Activated naive CD8-positive, alpha-beta T cell treated with anti-CD3 and anti-CD28 coated beads, Interleukin-2, amount 50 U/mL, for 16 hours (primary cell): ENCODE results near the gene GRWD1.
A peak's percentile ranks its signal among the peaks of the same experiment; 100 is the strongest.

Experiments
- DNase-seq: peaks from one replicate; pipeline ENCODE4 v3.0.0-alpha.2; 2020; ENCODE audit warnings: low read depth, low spot score

Gene GRWD1

DNA sequence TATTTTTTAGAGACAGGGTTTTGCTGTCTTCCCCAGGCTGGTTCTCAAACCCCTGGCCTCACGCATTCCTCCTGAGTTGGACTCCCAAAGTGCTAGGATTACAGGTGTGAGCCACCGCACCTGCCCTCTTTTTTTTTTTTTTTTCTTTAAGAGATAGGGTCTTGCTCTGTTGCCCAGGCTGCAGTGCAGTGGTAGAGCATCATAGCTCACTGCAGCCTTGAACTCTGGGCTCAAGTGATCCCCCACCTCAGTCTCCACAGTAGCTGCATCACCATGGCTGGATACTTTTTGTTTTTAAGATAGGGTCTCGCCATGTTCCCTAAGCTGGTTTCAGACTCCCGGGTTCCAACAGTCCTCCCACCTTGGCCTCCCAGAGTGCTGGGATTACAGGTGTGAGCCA, 11.1 kb downstream of the GRWD1 start:
- no peak for DNase-seq

DNA sequence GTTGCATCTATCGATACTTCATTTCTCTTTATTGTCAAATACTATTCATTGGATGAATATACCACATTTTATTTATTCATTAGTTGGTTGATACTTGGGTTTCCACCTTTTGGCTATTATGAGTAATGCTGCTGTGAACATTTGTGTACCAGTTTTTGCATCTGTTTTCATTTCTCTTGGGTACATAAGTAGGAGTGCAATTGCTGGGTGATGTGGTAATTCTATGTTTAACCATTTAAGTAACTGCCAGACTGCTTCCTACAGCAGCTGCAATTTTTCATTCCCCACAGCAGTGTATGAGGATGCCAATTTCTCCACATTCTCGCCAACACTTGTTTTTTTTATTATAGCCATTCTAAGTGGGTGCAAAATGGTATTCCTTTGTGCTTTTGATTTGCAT, 12.2 kb downstream of the GRWD1 start:
- DNase-seq: no peak

DNA sequence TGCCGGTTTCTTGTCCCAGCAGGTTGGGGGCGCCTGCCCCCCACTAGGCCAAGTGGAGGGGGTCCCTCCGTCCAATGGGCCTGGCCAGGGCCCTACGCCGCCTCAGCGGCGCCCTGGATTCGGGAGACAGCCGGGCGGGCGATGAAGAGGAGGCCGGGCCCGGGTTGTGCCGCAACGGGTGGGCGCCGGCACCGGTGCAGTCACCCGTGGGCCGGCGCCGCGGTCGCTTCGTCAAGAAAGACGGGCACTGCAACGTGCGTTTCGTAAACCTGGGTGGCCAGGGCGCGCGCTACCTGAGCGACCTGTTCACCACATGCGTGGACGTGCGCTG, 15.8 kb downstream of the GRWD1 start:
- DNase-seq: no peak

DNA sequence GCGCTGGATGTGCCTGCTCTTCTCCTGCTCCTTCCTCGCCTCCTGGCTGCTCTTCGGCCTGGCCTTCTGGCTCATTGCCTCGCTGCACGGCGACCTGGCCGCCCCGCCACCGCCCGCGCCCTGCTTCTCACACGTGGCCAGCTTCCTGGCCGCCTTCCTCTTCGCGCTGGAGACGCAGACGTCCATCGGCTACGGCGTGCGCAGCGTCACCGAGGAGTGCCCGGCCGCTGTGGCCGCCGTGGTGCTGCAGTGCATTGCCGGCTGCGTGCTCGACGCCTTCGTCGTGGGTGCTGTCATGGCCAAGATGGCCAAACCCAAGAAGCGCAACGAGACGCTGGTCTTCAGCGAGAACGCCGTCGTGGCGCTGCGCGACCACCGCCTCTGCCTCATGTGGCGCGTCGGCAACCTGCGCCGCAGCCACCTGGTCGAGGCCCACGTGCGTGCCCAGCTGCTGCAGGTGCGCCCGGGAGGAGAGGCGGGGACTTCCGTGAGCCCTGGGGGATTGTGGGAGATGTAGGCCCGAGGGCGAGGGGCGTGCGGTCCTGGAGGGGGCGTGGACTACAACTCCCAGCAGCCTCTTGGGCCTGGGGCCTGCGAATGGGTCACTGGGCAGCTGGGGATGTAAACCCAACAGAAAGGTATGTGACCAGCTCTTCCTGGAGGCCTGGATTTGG, 16.3 kb downstream of the GRWD1 start:
- DNase-seq: no peak

DNA sequence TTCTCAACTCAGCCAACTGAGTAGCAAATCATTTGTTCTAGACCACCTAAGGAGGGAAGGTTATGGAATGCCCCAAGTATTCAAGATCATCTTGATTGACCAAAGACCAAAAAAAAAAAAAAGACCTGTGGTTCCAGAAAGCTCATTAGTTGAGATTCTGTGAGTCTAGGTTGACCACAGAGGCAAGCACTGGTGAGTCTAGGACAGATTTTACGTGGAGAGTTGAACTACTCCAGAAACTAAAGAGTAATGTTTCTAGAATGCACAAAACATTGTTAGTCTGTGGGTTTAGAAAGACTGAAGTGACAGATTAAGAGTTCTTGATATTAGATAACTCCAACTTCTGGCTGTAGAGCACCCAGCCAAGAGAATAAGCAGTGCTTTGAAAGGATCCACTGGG, 19.4 kb downstream of the GRWD1 start:
- no peak for DNase-seq

DNA sequence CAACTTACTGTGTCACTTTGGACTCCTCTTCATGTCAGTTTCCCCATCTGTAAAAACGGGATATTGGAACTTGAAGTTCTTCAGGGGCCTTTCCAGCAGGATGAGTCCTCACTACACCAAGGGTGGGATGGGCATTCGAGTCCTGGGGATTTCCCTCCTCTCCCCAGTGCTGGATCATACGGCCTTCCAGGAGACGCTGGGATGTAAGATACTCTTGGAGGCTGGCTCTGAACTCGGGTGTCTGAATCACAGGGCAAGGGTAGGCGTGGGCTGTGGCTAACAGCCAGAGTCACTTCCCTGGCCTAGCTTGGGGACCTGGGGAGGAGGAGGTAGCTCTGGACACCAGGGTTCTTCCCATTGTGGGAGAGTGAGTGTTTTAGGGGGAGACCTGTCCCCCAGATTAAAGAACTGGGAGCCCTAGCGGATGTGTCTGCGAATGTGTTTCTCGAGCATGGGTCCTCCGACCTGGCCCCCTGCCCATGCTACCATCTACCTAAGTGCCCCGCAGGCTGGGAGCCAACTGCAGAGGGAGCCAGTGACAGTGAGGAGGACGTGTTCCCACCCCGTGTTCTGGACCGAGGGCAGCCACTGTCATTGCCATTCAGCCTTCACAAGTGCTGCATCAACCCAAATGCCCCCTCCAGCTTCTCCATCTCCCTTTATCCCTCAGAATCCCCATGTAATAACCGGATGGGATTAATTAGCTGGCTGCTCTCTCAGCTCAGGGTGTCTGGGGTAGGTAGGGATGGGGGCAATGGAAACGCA, 21.0 kb downstream of the GRWD1 start:
- no peak for DNase-seq

DNA sequence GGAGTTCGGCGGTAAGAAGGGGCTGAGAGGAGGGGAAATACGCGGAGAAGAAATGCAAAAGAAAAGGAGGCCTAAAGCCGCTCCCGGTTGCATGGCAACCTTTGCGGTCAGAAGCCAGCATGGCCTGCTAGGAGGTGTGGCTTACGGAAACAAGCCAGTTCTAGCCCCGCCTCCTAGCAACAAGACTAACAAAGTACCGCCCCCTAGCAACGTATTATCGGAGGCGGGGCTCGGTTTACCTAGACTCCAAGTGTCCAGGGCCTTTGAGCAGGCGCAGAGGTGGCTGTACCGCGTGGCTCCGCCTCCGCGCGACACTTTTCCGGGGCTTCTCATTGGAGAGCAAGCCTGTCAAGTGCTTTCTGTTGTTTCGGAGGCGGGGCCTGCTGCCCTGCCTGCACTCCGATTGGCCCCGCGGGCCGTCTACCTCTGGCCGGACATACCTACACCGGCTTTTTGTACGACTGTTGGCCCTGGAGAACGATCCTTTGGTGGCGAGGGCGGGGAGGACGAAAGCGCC, 23.0 kb downstream of the GRWD1 start:
- peak; percentile 98 for DNase-seq

DNA sequence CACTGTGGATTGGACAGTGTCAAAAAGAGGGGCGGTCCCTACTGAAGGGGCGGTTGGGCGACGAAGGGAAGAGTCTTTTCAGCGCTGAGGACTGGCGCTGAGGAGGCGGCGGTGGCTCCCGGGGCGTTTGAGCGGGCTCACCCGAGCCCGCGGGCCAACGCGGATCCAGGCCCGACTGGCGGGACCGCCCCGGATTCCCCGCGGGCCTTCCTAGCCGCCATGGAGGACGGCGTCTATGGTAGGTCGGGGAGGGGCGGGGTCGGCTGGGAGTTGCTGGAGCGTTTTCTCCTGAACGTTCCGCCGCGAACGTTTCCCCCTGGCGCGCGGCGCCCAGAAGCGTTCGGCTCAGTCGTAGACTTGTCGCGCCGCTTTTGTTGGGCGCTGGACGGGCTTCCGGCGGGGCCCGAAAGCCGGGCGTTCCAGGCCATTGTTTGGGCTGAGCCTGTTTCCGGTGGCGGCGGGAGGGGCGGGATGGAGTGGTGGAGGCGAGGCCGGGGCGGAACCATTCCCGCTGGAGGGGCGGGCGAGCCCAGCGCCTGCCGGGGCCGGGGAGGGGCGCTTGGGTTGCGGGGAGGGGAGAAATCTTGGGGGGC, 23.6 kb downstream of the GRWD1 start, which contains the start of gene CYTH2:
TSS of gene CYTH2 (plus strand) at position 81 of the 593 bp plus-strand sequence. CDS start at position 220, 139 bp downstream.
- peak; percentile 29 for DNase-seq

DNA sequence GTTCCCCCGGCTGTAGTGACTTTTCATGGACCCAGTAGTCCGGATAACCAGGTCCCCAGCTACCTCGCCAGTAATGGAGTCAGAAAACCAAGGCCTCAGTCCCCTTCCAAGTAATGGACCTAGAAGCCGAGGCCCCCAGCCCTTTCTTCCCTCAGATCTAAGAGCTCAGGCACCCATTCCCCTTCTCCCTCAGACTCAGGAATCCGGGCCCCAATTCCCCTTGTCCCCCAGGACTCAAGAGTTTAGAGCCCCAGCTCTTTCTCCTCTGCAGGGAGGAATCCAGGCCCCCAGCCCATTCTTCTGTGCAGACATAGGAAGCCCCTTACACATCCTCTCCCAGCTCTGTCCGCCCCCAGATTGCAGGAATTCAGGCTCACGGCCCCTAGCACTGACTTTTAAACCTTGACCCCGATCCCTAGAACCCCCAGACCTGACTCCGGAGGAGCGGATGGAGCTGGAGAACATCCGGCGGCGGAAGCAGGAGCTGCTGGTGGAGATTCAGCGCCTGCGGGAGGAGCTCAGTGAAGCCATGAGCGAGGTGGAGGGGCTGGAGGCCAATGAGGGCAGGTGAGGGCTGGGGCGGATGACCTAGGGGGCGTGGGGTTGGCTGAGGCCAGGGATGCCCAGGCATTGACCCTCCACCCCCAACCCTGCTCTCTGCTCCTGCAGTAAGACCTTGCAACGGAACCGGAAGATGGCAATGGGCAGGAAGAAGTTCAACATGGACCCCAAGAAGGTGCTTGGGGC, 24.3 kb downstream of the GRWD1 start:
- DNase-seq: no peak

DNA sequence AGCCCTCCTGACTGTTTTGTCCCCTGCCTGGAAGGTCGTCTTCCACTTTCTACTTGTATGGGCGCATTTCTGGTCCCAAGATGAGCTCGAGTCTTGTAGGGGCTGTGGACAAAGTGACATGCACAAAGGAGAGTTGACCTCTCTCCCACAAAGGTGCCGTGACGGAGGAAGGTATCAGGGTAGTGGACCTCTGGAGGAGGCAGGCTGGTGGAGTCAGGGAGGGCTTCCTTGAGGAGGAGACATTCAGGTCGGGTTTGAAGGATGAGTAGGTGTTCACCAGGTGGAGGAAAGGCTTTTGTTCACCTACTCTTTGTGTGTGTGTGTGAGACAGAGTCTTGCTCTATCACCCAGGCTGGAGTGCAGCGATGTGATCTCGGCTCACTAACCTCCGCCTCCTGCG, 25.1 kb downstream of the GRWD1 start:
- no peak for DNase-seq

DNA sequence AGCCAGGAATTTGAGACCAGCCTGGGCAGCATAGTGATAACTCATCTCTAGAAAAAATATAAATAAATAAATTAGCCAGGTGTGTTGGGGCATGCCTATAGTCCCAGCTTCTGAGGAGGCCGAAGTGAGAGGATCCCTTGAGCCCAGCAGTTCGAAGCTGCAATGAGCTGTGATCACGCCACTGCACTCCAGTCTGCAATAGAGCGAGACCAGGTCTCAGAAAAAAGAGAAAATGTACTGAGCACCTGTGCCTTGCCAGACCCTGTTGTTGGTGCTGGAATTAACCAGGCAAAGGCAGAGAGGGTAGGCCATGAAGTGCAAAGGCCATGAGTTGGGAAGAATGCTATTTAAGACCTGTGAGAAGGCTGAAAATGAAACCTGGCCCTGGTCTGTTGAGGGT, 26.1 kb downstream of the GRWD1 start:
- DNase-seq: no peak

DNA sequence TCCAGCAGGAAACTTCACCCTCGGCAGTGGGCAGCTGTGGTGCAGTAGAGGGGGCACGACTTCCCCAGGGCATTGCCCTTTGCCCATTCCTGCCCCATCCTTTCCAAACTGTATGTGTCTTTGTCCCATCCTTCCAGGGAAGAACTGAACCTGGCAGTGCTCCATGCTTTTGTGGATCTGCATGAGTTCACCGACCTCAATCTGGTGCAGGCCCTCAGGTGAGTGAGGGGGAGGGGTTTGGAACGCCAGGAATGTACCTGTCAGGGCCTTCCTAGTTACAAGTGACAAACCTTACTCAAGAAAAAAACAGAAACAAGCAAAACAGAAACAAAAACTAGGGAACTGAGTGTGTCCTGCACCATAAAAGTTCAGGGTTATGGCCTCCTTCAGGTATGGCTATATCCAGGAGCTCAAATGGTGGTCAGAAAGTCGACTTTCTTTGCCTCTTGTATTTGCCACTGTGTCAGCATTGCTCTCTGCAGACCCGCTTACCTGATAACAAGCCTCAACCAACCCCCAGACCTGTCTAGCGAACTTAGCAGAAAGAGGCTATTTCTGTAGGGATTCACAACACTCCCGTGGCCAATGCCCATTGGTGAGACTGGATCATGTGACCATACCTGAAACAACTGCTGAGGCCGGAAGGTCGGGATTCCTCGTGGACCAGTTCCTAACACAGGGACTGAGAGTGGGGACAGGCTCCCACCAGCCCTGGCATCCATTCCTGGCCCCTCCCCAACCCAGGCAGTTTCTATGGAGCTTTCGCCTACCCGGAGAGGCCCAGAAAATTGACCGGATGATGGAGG, 27.6 kb downstream of the GRWD1 start:
- no peak for DNase-seq

DNA sequence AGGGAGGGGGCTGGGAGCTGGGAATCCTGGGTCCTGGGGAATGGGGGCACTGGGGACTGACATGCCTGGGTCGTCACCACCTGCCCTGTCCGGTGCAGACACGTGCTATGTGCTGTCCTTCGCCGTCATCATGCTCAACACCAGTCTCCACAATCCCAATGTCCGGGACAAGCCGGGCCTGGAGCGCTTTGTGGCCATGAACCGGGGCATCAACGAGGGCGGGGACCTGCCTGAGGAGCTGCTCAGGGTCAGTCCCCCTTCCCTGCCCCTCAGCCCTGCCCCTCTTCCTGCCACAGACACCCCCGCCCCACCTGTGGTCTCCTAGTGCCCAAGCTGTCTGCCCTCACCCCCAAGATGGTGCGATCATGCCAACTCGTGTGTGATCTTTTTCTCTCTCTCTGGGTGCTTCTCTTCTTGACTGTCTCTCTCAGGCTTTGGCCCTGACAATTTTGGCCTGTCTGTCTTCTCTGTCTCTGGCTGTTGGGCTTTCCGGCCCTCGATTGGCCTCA, 28.4 kb downstream of the GRWD1 start:
- DNase-seq: no peak

DNA sequence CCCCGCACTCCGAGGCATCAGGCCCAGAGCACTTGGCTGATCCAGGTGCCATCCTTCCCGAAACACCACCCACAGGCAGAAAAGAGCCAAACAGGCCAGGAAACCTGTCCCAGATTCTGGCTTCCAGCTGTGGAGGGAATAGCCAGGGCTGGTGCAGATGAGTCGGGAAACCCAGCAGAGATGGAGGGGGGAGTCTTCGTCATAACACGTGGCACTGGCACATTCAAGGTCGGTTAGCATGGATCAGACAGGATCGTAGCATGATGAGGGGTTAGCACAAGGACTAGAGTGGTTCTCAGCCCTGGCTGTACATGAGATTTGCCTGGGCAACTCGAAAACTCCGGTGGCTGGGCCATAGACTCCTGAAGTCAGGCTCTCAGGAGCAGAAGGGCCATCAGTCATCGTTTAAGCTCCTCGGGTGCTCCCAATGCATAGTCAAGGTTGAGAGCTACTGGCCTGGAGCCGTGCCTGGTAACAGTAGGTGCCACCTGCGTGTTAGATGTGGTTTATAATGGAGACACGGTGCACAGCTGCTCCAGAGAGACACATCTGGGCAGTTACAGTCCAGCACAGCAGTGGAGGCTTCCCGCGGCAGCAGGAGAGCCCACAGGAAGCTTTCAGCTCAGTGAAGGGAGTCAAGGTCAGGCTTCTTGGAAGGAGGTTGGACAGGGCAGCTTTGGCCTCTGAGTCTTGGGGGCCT, 29.7 kb downstream of the GRWD1 start:
- DNase-seq: no peak

DNA sequence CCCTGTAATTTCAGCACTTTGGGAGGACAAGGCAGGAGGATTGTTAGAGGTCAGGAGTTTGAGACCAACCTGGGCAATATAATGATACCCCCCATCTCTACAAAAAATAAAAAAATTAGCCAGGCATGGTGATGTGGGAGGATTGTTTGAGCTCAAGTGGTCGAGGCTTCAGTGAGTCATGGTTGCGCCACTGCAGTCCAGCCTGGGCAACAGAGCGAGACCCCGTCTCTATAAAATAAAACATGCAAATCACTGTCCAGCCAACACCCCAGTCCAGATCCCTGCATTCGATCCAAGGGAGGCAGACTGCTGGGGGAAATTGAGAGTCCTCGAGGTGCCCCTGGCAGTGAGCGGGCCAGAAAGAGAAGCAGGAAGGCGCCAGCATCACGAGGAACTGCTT, 30.4 kb downstream of the GRWD1 start:
- no peak for DNase-seq

DNA sequence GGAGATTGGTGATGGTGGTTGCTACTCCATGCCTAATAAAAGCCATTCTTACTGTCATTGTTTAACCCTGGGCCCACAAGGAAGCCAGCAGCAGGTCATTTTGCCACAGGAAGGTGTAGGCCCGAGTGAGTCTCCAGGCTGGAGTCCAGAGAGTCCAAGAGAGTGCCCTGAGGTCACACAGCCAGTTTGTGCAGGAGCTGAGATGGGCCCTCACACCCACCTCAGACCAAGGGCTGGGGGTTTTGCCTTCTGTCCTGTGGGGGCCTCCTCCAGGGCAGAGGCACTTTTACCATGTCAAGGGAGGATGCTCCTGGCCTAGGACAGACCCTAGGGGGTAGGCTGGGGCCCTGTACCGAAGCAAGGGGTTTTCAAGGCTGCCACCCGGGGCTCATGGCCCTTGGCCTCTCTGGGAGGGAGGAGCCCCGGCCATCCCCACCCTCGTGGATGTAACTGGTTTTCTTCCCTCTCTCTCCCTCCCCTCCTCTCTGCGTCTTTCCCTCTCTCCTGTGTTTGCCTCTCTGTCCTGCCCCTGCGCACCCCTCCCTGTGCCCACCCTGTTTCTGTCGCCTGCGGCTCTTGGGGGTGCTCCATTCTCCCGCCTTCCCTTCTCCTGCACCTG, 31.4 kb downstream of the GRWD1 start:
- DNase-seq: no peak

DNA sequence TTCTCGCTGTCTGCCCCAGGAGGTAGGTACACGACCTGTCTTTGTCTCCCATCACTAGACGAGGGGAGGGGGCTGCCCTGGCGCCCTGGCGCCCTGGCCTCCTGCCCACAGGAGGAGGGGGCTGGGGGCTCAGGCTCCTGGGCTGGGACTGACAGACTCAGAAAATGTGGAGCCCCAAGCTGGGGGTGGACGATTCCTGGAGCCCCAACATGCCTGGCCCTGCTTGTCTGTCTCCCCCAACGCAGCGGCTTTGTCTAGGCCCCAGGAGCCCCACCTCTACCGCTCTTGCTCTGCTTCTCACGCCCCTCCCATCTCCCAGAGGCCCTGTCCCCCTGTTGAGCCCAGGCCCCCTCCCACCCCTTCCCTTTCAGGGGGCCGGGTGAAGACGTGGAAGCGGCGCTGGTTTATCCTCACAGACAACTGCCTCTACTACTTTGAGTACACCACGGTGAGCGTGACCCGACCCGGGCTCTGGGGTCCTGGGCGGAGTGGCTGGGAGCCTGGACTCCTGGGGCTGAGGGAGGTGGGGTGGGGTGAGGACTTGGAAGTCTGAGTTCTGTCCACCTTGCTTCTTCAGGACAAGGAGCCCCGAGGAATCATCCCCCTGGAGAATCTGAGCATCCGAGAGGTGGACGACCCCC, 32.0 kb downstream of the GRWD1 start:
- no peak for DNase-seq

DNA sequence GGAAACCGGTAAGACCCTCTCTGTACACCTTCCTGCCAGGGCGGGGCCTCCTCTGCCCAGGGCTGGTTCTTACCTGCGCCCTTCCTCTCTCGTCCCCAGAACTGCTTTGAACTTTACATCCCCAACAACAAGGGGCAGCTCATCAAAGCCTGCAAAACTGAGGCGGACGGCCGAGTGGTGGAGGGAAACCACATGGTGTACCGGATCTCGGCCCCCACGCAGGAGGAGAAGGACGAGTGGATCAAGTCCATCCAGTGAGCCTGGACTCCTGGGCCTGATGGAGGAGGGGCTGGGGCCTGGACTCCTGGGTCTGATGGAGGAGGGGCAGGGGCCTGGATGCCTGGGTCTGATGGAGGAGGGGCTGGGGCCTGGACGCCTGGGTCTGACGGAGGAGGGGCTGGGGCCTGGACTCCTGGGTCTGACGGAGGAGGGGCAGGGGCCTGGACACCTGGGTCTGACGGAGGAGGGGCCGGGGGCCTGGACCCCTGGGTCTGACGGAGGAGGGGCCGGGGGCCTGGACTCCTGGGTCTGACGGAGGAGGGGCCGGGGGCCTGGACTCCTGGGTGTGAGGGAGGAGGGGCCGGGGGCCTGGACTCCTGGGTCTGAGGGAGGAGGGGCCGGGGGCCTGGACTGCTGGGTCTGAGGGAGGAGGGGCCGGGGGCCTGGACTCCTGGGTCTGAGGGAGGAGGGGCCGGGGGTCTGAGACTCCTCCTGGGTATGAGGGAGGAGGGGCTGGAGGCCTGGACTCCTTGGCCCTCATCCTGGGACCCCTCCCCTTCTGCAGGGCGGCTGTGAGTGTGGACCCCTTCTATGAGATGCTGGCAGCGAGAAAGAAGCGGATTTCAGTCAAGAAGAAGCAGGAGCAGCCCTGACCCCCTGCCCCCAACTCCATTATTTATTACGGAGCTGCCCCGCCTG, 32.8 kb downstream of the GRWD1 start:
- DNase-seq: no peak
